DMS114 treated with DMSO at 0.1 percent for 48 hours (cell line): ENCODE data around the gene SSBP3.

ENCODE experiments used
- DNase-seq: peaks from one replicate; lab custom pipeline; 2025; ENCODE audit not compliant: unreplicated experiment; lab: John Stamatoyannopoulos, UW

Gene SSBP3

GRCh38 chr1:54191525-54191924 is 214.7 kb downstream of the SSBP3 start:
- no peak for DNase-seq

DNA sequence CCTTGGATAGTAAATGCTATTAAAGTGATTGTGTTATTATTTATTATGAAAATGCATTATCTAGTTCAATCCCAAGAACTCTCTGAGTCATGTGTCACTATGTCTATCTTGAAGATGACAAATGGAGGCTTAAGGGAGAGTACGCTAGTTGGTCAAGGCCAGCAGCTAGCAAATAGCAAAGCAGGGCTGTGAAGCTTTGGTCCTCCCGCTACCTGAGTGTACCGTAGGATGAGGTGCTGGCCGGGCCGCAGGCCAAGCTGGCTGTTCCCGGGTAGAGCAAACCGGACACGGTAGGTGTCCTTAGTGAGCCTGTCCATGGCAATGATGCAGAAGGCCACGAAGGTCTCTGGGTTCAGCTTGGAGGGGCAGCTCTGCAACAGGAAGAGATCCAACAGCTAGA is 215.7 kb downstream of the SSBP3 start:
- no peak for DNase-seq

DNA sequence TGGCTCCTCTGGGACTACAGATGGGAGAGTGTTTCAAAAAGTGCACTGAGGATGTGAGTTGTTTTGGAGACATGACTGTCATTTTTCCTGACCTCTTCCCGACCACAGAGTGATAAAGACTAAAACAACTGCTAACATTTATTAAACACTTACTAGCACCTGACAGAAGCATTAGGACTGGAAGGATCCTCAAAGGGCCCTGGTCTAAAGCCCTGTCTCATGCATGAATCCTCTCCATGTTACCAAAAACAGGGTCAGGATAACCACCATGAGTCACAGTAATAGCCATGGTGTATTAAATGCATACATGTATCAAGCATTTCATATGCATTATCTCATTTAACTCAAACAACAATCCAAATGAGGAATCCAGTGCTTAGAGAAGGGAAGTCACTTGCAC is 217.9 kb downstream of the SSBP3 start:
- no peak for DNase-seq

DNA sequence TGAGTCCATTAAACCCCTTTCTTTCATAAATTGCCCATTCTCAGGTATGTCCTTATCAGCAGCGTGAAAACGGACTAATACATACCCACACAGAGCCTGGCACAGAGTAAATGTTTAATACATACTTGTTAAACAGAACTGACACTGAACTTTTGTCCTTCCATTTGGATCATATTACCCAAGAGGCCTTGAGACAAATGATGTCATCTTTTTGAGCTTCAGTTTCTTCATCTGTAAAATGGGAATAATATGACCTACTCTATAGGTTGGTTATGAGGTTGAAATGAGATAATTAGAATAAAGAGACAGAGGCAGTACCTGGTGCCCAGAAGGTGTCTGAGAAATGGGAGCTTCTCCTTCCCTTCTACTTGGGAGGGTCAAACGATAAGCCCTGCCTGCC is 220.1 kb downstream of the SSBP3 start:
- DNase-seq = no peak

DNA sequence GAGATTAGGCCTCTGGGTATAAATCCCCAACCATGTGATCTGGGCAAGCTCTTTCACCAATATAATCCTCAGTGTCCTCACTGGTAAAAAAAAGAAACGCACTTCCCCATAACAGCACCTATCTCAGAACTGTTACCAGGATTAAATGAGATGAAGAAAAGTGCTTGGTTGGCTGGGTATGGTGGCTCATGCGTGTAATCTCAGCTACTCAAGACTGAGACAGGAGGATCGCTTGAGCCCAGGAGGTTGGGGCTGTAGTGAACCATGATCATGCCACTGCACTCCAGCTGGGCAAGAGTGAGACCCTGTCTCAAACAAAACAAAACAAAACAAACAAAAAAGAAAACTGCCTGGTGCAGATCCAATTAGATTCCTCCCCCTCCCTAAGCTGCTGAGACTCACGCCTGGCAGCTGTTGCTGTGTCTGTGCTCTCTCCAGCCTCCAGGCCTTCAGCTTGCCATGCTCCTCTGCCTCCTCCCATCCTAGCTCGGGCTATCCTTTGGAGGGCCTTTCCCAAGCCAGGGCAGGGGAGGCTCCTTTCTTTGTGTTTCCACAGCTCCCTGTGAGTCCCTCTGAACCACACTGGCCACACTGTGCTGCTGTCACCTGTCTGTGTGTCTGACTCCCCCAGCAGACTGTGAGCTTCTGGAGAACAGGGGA is 225.4 kb downstream of the SSBP3 start:
- no peak for DNase-seq

- no peak for DNase-seq
Observed at GRCh38 chr1:54178296-54179070, 227.7 kb downstream of the SSBP3 start.

DNA sequence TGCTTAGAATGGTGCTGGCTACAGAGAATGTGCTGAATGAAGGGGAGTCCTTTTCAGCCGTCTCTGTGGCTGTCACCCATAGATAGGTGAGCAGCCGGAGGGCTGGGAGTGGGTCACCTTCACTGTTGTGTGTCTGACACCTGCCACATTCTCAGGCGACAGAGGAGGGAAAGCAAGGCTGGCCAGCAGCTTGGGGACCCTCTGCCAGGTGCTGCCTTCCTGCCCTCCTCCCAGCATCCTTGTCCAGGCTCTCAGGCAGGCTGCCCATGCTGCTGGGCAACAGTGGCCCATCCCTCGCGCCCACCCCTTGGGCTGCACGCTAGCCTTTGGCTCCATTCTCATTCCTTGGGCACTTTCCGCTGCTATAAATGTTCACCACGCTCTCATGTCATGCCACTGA is 228.5 kb downstream of the SSBP3 start:
- no peak for DNase-seq

- no peak for DNase-seq
Observed at GRCh38 chr1:54176621-54177327, 229.4 kb downstream of the SSBP3 start.
